ENCODE results near the gene MLC1. TPM values are rescaled to one million over a fixed set of nuclear protein-coding genes. Genes with fewer than 3 reads are reported as not detected.

Gene MLC1
- total and polyA plus RNA-seq, 4 donors: 0.13 to 9.4 (median 0.33) TPM; not detected in 1

DNA sequence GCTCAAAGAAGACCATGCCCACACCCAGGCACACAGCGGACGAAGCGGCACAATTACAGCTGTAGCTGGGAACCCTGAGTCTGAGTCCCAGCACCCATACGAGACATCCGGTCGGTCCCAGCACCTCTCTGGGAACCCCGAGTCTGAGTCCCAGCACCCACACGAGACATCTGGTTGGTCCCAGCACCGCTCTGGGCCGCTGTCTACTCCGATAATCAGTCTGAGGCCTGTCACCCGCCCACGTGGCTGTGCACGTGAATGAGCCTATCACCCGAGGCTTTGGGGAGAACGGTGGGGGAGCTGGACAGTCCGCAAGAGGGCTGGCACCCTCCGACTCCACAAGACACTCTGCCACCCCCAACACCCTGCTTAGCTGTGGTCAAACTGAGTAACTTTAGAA, 33.3 kb downstream of the MLC1 start:
- Histone ChIP-seq H3K9me3 (ENCODE audit: control insufficient read depth in 4 of 4, low read length in 3 of 4) (peaks cover 0 to 6% (median 0%) of the 10 kb centered on the region in 4 donors), H3K4me1 (ENCODE audit: control insufficient read depth in 4 of 4, insufficient read depth in 4 of 4, low read length in 3 of 4) (no peaks in the 10 kb centered on the region), H3K4me3 (ENCODE audit: low read depth in 1 of 3, low read length in 3 of 3) (no peak overlapping the region), H3K27me3 (ENCODE audit: control insufficient read depth in 4 of 4, insufficient read depth in 4 of 4, low read length in 3 of 4) (no peaks in the 10 kb centered on the region), H3K36me3 (ENCODE audit: control insufficient read depth in 4 of 4, insufficient read depth in 3 of 4, low read depth in 1 of 4, low read length in 3 of 4) (no peaks in the 10 kb centered on the region), H3K9ac (ENCODE audit: low read depth in 1 of 2, low read length in 2 of 2) (no peak overlapping the region), H3K27ac (ENCODE audit: low read depth in 1 of 2, low read length in 2 of 2) (no peak overlapping the region)
- 89% methylated on average over 18 of the region's 18 CpGs for WGBS
- TF ChIP-seq FOXA2 (IDR thresholded peaks at IDR 0.05) (no peak), HNF4G (IDR thresholded peaks at IDR 0.05) (no peak), SP1 (IDR thresholded peaks at IDR 0.05) (no peak), NR2F2 (IDR thresholded peaks at IDR 0.05) (no peak), RAD21 (IDR thresholded peaks at IDR 0.05) (no peak), RXRA (IDR thresholded peaks at IDR 0.05) (no peak), JUND (IDR thresholded peaks at IDR 0.05) (no peak), FOXA1 (IDR thresholded peaks at IDR 0.05) (no peak), EGR1 (IDR thresholded peaks at IDR 0.05; ENCODE audit: low read depth in 2 of 2) (no peak), TAF1 (conservative IDR thresholded peaks at IDR 0.05) (no peak), HNF4A (conservative IDR thresholded peaks at IDR 0.05) (no peak), YY1 (IDR thresholded peaks at IDR 0.05) (no peak), GABPA (IDR thresholded peaks at IDR 0.05 in 1 of 2, conservative IDR thresholded peaks at IDR 0.05 in 1 of 2) (no peak)
- TF ChIP-seq, protein P1, sequence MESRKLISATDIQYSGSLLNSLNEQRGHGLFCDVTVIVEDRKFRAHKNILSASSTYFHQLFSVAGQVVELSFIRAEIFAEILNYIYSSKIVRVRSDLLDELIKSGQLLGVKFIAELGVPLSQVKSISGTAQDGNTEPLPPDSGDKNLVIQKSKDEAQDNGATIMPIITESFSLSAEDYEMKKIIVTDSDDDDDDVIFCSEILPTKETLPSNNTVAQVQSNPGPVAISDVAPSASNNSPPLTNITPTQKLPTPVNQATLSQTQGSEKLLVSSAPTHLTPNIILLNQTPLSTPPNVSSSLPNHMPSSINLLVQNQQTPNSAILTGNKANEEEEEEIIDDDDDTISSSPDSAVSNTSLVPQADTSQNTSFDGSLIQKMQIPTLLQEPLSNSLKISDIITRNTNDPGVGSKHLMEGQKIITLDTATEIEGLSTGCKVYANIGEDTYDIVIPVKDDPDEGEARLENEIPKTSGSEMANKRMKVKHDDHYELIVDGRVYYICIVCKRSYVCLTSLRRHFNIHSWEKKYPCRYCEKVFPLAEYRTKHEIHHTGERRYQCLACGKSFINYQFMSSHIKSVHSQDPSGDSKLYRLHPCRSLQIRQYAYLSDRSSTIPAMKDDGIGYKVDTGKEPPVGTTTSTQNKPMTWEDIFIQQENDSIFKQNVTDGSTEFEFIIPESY (IDR thresholded peaks at IDR 0.05): no peak
- TF ChIP-seq, protein P2, sequence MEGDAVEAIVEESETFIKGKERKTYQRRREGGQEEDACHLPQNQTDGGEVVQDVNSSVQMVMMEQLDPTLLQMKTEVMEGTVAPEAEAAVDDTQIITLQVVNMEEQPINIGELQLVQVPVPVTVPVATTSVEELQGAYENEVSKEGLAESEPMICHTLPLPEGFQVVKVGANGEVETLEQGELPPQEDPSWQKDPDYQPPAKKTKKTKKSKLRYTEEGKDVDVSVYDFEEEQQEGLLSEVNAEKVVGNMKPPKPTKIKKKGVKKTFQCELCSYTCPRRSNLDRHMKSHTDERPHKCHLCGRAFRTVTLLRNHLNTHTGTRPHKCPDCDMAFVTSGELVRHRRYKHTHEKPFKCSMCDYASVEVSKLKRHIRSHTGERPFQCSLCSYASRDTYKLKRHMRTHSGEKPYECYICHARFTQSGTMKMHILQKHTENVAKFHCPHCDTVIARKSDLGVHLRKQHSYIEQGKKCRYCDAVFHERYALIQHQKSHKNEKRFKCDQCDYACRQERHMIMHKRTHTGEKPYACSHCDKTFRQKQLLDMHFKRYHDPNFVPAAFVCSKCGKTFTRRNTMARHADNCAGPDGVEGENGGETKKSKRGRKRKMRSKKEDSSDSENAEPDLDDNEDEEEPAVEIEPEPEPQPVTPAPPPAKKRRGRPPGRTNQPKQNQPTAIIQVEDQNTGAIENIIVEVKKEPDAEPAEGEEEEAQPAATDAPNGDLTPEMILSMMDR (IDR thresholded peaks at IDR 0.05; ENCODE audit: low read depth, low read length, missing input control): no peak
- TF ChIP-seq, protein P3, sequence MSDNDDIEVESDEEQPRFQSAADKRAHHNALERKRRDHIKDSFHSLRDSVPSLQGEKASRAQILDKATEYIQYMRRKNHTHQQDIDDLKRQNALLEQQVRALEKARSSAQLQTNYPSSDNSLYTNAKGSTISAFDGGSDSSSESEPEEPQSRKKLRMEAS (IDR thresholded peaks at IDR 0.05): no peak
- TF ChIP-seq, protein P4, sequence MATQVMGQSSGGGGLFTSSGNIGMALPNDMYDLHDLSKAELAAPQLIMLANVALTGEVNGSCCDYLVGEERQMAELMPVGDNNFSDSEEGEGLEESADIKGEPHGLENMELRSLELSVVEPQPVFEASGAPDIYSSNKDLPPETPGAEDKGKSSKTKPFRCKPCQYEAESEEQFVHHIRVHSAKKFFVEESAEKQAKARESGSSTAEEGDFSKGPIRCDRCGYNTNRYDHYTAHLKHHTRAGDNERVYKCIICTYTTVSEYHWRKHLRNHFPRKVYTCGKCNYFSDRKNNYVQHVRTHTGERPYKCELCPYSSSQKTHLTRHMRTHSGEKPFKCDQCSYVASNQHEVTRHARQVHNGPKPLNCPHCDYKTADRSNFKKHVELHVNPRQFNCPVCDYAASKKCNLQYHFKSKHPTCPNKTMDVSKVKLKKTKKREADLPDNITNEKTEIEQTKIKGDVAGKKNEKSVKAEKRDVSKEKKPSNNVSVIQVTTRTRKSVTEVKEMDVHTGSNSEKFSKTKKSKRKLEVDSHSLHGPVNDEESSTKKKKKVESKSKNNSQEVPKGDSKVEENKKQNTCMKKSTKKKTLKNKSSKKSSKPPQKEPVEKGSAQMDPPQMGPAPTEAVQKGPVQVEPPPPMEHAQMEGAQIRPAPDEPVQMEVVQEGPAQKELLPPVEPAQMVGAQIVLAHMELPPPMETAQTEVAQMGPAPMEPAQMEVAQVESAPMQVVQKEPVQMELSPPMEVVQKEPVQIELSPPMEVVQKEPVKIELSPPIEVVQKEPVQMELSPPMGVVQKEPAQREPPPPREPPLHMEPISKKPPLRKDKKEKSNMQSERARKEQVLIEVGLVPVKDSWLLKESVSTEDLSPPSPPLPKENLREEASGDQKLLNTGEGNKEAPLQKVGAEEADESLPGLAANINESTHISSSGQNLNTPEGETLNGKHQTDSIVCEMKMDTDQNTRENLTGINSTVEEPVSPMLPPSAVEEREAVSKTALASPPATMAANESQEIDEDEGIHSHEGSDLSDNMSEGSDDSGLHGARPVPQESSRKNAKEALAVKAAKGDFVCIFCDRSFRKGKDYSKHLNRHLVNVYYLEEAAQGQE (IDR thresholded peaks at IDR 0.05): no peak
- TF ChIP-seq, protein P5, sequence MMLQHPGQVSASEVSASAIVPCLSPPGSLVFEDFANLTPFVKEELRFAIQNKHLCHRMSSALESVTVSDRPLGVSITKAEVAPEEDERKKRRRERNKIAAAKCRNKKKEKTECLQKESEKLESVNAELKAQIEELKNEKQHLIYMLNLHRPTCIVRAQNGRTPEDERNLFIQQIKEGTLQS (IDR thresholded peaks at IDR 0.05): no peak
- no peak for DNase-seq (ENCODE audit: low spot score)
